H9 (cell line): ENCODE data around the gene WDR72. TPM values are rescaled to one million over a fixed set of nuclear protein-coding genes. Genes with fewer than 3 reads are reported as not detected.

Source experiments
- DNase-seq: peaks from one replicate; pipeline ENCODE4 v3.0.0-alpha.2; 2017
- H2AFZ ChIP-seq: one replicate; pipeline ENCODE4 v1.6.1; 2013; ENCODE audit warnings: mild to moderate bottlenecking, low read length, control low read depth, moderate library complexity
- H2AK5ac ChIP-seq: 2 replicates; pipeline ENCODE4 v1.6.1; 2013; ENCODE audit warnings: low read length, control low read depth, mixed read lengths; ENCODE audit not compliant: insufficient read length
- H2BK120ac ChIP-seq: one replicate; pipeline ENCODE4 v1.6.1; 2013; ENCODE audit warnings: low read depth, mild to moderate bottlenecking, low read length, control low read depth, inconsistent platforms; ENCODE audit not compliant: poor library complexity, severe bottlenecking
- H2BK12ac ChIP-seq: 2 replicates; pipeline ENCODE4 v1.6.1; 2013; ENCODE audit warnings: low read length, control low read depth, mixed read lengths, low read depth; ENCODE audit not compliant: insufficient read length
- H2BK15ac ChIP-seq: 2 replicates; pipeline ENCODE4 v1.6.1; 2013; ENCODE audit warnings: low read depth, low read length, control low read depth
- H2BK20ac ChIP-seq: one replicate; pipeline ENCODE4 v1.6.1; 2013; ENCODE audit warnings: low read depth, mild to moderate bottlenecking, low read length, control low read depth, inconsistent platforms; ENCODE audit not compliant: poor library complexity, severe bottlenecking
- H2BK5ac ChIP-seq: 2 replicates; pipeline ENCODE4 v1.6.1; 2013; ENCODE audit warnings: low read length, control low read depth, mixed read lengths; ENCODE audit not compliant: insufficient read length
- H3K14ac ChIP-seq: 2 replicates; pipeline ENCODE4 v1.6.1; 2013; ENCODE audit warnings: low read length, control low read depth; ENCODE audit not compliant: insufficient read depth
- H3K18ac ChIP-seq: 2 replicates; pipeline ENCODE4 v1.6.1; 2013; ENCODE audit warnings: low read depth, mild to moderate bottlenecking, mixed read lengths, low read length, control low read depth; ENCODE audit not compliant: insufficient read length
- H3K23ac ChIP-seq: 2 replicates; pipeline ENCODE4 v1.6.1; 2013; ENCODE audit warnings: low read length, control low read depth, mixed read lengths, low read depth; ENCODE audit not compliant: insufficient read length
- H3K23me2 ChIP-seq: 2 replicates; pipeline ENCODE4 v1.6.1; 2013; ENCODE audit warnings: low read depth, mild to moderate bottlenecking, mixed read lengths, low read length, control low read depth; ENCODE audit not compliant: insufficient read length, poor library complexity, severe bottlenecking
- H3K27ac ChIP-seq: 2 replicates; pipeline ENCODE4 v1.5.1; 2013; ENCODE audit warnings: low read length, control low read depth, mixed read lengths, low read depth; ENCODE audit not compliant: insufficient read length
- H3K27me3 ChIP-seq: 2 replicates; pipeline ENCODE4 v1.6.1; 2013; ENCODE audit warnings: low read length, control low read depth, inconsistent platforms; ENCODE audit not compliant: insufficient read depth
- H3K4ac ChIP-seq: 2 replicates; pipeline ENCODE4 v1.6.1; 2013; ENCODE audit warnings: low read depth, mild to moderate bottlenecking, control low read depth, inconsistent platforms, low read length, moderate library complexity
- H3K4me1 ChIP-seq: 2 replicates; pipeline ENCODE4 v1.6.1; 2013; ENCODE audit warnings: low read length, control low read depth, inconsistent platforms; ENCODE audit not compliant: insufficient read depth
- H3K4me2 ChIP-seq: 2 replicates; pipeline ENCODE4 v1.6.1; 2013; ENCODE audit warnings: low read length, control low read depth, mixed read lengths; ENCODE audit not compliant: insufficient read length, insufficient read depth
- H3K56ac ChIP-seq: 2 replicates; pipeline ENCODE4 v1.6.1; 2013; ENCODE audit warnings: low read depth, mild to moderate bottlenecking, mixed read lengths, low read length, control low read depth; ENCODE audit not compliant: insufficient read length
- H3K79me1 ChIP-seq: 2 replicates; pipeline ENCODE4 v1.6.1; 2013; ENCODE audit warnings: low read depth, mild to moderate bottlenecking, moderate library complexity, low read length, control low read depth, inconsistent platforms; ENCODE audit not compliant: insufficient read depth, poor library complexity, severe bottlenecking
- H3K79me2 ChIP-seq: 2 replicates; pipeline ENCODE4 v1.6.1; 2013; ENCODE audit warnings: low read length, control low read depth, inconsistent platforms; ENCODE audit not compliant: insufficient read depth
- H3K9ac ChIP-seq: 2 replicates; pipeline ENCODE4 v1.6.1; 2013; ENCODE audit warnings: low read length, control low read depth, mixed read lengths; ENCODE audit not compliant: insufficient read length; ENCODE audit errors: extremely low read depth
- H3K9me3 ChIP-seq: one replicate; pipeline ENCODE4 v1.6.1; 2013; ENCODE audit warnings: low read depth, low read length, inconsistent platforms; ENCODE audit not compliant: control insufficient read depth
- H3T11ph ChIP-seq: one replicate; pipeline ENCODE4 v1.6.1; 2013; ENCODE audit warnings: mild to moderate bottlenecking, low read length, control low read depth, inconsistent platforms
- H4K20me1 ChIP-seq: one replicate; pipeline ENCODE4 v1.6.1; 2013; ENCODE audit not compliant: control insufficient read depth, insufficient read length, insufficient read depth
- H4K5ac ChIP-seq: 2 replicates; pipeline ENCODE4 v1.6.1; 2013; ENCODE audit warnings: low read depth, mild to moderate bottlenecking, mixed read lengths, low read length, control low read depth; ENCODE audit not compliant: insufficient read length
- H4K8ac ChIP-seq: replicated peaks from 2 replicates; pipeline ENCODE4 v1.6.1; 2013; ENCODE audit warnings: low read length, control low read depth, mixed read lengths, low read depth; ENCODE audit not compliant: insufficient read length
- H4K91ac ChIP-seq: 2 replicates; pipeline ENCODE4 v1.6.1; 2013; ENCODE audit warnings: low read depth, mild to moderate bottlenecking, moderate library complexity, mixed read lengths, low read length, control low read depth; ENCODE audit not compliant: insufficient read length
- H3K27ac Mint-ChIP-seq, 3 experiments: 2 replicates in 2 of 3; 3 replicates in 1 of 3; pipeline ENCODE4 v1.8.0; 2020 to 2021; ENCODE audit warnings: mixed read lengths in 3 of 3, mild to moderate bottlenecking in 1 of 3, moderate library complexity in 1 of 3
- H3K27me3 Mint-ChIP-seq: 2 replicates; pipeline ENCODE4 v1.8.0; 2021; ENCODE audit warnings: low read depth, mild to moderate bottlenecking, moderate library complexity, mixed read lengths
- H3K36me3 Mint-ChIP-seq, 3 experiments: 2 replicates in 2 of 3; 3 replicates in 1 of 3; pipeline ENCODE4 v1.8.0; 2020 to 2021; ENCODE audit warnings: low read depth in 3 of 3, mixed read lengths in 3 of 3; ENCODE audit not compliant: insufficient read depth in 1 of 3
- H3K4me1 Mint-ChIP-seq, 2 experiments: 2 replicates each; pipeline ENCODE4 v1.8.0; 2020; ENCODE audit warnings: mixed read lengths in 2 of 2
- H3K4me3 Mint-ChIP-seq, 2 experiments: 2 replicates in 1 of 2; 3 replicates in 1 of 2; pipeline ENCODE4 v1.8.0; 2020 to 2021; ENCODE audit warnings: mild to moderate bottlenecking in 2 of 2, mixed read lengths in 2 of 2, moderate library complexity in 1 of 2
- H3K9me3 Mint-ChIP-seq, 2 experiments: 2 replicates in 1 of 2; 3 replicates in 1 of 2; pipeline ENCODE4 v1.8.0; 2020; ENCODE audit warnings: mild to moderate bottlenecking in 2 of 2, mixed read lengths in 2 of 2, moderate library complexity in 1 of 2
- CTCF ChIP-seq: fragments of 200-600 bp; sonication (generic); conservative IDR thresholded peaks from 3 replicates; pipeline ENCODE4 v1.8.0; 2021; ENCODE audit warnings: antibody characterized with exemption, mild to moderate bottlenecking
- WGBS: extraction: QIAGEN DNeasy Blood & Tissue Kit; methylation state at CpG from one replicate; pipeline ENCODE4 v1.1.7; 2013; ENCODE audit warnings: missing lambda C conversion rate, low lambda C conversion rate, mixed read lengths; ENCODE audit not compliant: insufficient read length; ENCODE audit errors: extremely low coverage; 5-methylcytosine and 5-hydroxymethylcytosine counted together
- total RNA-seq: library from RNA; stranded (reverse); gene quantifications from 2 replicates; pipeline ENCODE4 v1.2.1, GENCODE V29; 2021

The WDR72 gene
- total RNA-seq, 1 experiment from 2014 or later: 2.9 TPM

GRCh38 chr15:53634517-53635106 lies 124.9 kb downstream of the WDR72 start:
- no peak overlapping the region for H3K9ac ChIP-seq
- H3K27me3 ChIP-seq: no peaks in the 10 kb centered on the region
- H3K56ac ChIP-seq: no peak overlapping the region
- no peaks in the 10 kb centered on the region for H3K23me2 ChIP-seq
- no peak for DNase-seq
- Mint-ChIP-seq H3K27ac (no peak overlapping the region), H3K4me3 (no peak overlapping the region), H3K9me3 (peaks cover 28 to 32% of the 10 kb centered on the region in 2 experiments), H3K27me3 (no peaks in the 10 kb centered on the region; the same call in 1 of the 2 replicates), H3K36me3 (peaks cover 17 to 27% (median 24%) of the 10 kb centered on the region in 3 experiments), H3K4me1 (no peaks in the 10 kb centered on the region)
- no peaks in the 10 kb centered on the region for H3K79me2 ChIP-seq
- H3K4ac ChIP-seq: no peak overlapping the region
- no peak overlapping the region for H3K27ac ChIP-seq
- no peak overlapping the region for H2BK15ac ChIP-seq
- H2AK5ac ChIP-seq: no peak overlapping the region
- no peak overlapping the region for H2BK120ac ChIP-seq
- H3K9me3 ChIP-seq: peaks cover 14% of the 10 kb centered on the region
- no peak overlapping the region for H2BK5ac ChIP-seq
- H4K8ac ChIP-seq: no peak overlapping the region
- no peaks in the 10 kb centered on the region for H4K20me1 ChIP-seq
- H2BK12ac ChIP-seq: no peak overlapping the region
- no peak overlapping the region for H3K4me2 ChIP-seq
- no peak overlapping the region for H3K23ac ChIP-seq
- H3K18ac ChIP-seq: no peak overlapping the region
- WGBS: no CpG with 5 or more reads among the region's 2 CpGs
- H3T11ph ChIP-seq: no peak overlapping the region
- TF ChIP-seq CTCF: no peak
- H4K91ac ChIP-seq: no peak overlapping the region
- no peak overlapping the region for H3K14ac ChIP-seq
- H2BK20ac ChIP-seq: no peak overlapping the region
- no peaks in the 10 kb centered on the region for H3K4me1 ChIP-seq
- no peaks in the 10 kb centered on the region for H3K79me1 ChIP-seq
- no peak overlapping the region for H2AFZ ChIP-seq
- no peak overlapping the region for H4K5ac ChIP-seq
